HG02943 (cell line): ENCODE results near the gene PIBF1.

ENCODE experiments used
- ATAC-seq: cut with Tn5 transposase; IDR thresholded peaks from one replicate; pipeline ENCODE4 v1.9.1; 2021; ENCODE audit warnings: mild to moderate bottlenecking, low read depth, moderate library complexity; ENCODE audit not compliant: unreplicated experiment

Gene PIBF1

GRCh38 chr13:73058432-73058735 lies 276.5 kb downstream of the PIBF1 start:
- ATAC-seq = peak; percentile 22

DNA sequence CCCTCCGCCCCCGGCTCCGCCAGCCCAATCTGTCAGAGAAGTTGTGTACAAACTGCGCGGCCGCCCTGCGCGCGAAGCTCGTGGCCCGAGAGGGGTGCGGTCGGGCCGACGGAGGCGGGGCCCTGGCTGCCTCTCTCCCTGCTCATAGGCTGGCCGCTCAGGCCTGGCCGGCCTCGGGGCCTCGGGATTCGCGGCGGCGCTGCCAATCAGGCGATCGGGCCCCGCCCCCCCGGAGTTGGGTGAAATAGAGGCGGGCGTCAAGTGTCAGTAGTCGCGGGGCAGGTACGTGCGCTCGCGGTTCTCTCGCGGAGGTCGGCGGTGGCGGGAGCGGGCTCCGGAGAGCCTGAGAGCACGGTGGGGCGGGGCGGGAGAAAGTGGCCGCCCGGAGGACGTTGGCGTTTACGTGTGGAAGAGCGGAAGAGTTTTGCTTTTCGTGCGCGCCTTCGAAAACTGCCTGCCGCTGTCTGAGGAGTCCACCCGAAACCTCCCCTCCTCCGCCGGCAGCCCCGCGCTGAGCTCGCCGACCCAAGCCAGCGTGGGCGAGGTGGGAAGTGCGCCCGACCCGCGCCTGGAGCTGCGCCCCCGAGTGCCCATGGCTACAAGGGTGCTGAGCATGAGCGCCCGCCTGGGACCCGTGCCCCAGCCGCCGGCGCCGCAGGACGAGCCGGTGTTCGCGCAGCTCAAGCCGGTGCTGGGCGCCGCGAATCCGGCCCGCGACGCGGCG lies 277.0 kb downstream of the PIBF1 start, which contains the start of gene KLF5:
Gene KLF5, plus strand, starts transcription at position 270 of the 724 bp plus-strand sequence. Its CDS starts 323 bp downstream, at position 593.
- ATAC-seq = peak; percentile 98

DNA sequence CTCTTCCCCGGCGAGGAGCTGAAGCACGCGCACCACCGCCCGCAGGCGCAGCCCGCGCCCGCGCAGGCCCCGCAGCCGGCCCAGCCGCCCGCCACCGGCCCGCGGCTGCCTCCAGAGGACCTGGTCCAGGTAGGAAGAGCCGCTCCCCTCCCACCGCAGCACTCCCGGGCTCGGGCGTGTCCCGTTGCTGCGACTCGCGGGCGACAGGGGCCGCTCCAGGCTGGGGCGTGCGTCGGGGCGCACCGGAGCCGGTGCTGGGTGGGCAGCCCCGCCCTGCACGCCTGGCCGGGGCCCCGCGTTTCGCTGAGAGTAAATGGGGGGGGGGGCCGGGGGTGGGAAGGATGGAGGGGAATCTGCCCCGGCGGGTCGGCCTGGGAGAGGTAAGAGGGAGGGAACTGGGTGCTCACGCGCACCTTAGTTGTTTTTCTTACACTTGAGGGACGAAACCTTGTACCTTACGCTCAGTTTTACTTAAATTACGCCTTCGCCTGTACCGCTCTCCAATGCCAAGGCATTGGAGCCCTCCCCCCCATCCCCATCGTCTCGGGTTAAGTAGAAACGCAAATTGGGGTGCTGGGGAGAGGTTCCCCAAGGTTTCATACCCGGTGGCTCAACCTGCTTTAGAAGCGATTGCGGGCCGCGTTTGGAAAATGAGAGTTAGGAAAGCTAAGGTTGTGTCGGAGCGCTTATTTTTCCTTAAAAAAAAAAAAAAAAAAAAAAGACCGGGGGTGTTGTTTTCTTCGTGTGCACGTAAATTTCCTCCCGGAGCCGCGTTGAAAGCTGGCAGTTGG lies 277.7 kb downstream of the PIBF1 start:
- ATAC-seq = peak; percentile 38

GRCh38 chr13:73060251-73061160 lies 278.6 kb downstream of the PIBF1 start:
- no peak for ATAC-seq

DNA sequence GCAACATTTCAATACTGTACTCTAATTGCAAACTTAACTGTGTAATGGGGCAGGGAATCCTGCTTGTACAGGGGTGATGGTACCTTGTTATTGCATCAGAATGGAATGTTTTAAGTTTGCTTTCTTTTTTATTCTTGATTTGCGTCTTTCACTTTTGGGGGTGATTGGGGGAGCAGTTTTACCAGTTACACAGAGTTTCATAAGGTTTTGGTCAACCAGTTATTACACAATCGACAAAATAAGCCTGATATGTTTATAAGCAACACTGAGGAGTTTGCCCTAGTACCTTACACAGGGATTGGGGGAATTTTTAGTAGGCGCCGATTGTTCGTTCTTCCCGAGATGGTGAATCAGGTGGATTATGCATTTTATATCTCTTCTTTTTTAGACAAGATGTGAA lies 279.5 kb downstream of the PIBF1 start:
- ATAC-seq = no peak

DNA sequence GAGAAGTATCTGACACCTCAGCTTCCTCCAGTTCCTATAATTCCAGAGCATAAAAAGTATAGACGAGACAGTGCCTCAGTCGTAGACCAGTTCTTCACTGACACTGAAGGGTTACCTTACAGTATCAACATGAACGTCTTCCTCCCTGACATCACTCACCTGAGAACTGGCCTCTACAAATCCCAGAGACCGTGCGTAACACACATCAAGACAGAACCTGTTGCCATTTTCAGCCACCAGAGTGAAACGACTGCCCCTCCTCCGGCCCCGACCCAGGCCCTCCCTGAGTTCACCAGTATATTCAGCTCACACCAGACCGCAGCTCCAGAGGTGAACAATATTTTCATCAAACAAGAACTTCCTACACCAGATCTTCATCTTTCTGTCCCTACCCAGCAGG lies 279.9 kb downstream of the PIBF1 start:
- ATAC-seq = no peak

- ATAC-seq = no peak
Observed at GRCh38 chr13:73062468-73062867, 280.5 kb downstream of the PIBF1 start.

GRCh38 chr13:73063166-73063565 lies 281.2 kb downstream of the PIBF1 start:
- ATAC-seq = no peak

DNA sequence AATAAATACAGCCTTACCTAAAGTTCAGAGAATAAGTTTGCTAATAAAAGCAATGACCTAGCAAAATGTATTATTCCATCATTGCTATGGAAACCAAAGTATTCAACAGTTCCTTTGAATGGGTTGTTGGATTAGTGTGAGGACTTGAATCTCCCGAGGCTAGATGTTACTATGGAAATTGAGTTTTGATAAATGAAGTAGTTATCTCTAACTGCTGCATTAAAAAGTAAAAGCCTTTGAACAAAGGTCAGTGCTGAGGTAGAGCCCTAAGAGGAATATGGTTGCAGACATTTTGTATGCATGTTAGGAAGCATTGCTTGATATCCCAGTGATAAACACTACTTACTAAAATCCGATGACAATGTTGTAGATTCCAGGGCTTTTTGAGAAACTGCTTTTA lies 283.1 kb downstream of the PIBF1 start:
- ATAC-seq = no peak

DNA sequence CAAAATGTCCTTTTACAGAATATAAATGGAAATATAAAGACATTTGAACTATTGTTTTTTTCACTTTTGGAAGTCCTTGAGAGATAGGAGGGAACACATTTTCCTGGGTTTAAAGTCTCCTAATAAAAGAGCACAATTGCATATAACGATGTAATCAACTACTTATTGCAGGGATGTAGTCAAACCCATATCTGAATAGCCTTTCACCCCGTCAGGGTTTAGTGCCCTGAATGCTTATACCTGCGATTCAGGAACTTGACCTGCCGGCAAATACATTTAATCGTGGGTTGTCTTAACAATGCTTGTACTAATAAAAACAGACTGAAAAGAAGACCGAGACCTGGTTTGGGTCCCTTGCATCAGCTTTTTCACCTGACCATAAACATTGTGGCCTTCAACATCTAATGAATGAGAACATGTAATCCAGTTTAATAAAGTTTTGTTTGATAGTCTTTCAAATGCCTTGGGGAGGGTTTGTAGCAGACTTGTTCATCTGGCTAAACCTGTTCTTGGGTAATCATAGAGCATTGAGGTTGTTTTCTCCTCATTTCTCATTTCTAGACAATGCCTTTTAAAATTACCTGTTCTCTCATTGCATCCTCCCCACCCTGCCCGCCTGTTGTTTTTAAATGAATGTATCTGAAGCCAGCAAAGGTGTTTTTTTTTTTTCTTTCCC lies 283.9 kb downstream of the PIBF1 start:
- no peak for ATAC-seq
